Muscle layer of duodenum (tissue), 2 donors: Measurements from ENCODE around the gene DENND6B.
A peak's percentile ranks its signal among the peaks of the same experiment; 100 is the strongest.
"Not testable (repeated sequence)": the region's sequence is repeated elsewhere in the genome, so short reads cannot be mapped to it uniquely, and the experiment has no call there.

ENCODE experiments used
- H3K27ac ChIP-seq: one replicate; pipeline ENCODE4 v1.7.0; 2013; ENCODE audit warnings: mild to moderate bottlenecking, low read length
- H3K27me3 ChIP-seq: one replicate; pipeline ENCODE4 v1.7.0; 2013; ENCODE audit warnings: low read depth, mild to moderate bottlenecking, control low read depth, low read length
- H3K36me3 ChIP-seq, 2 donors: one replicate each; pipeline ENCODE4 v1.7.0; 2013; ENCODE audit warnings: low read length in 2 of 2, control low read depth in 1 of 2, mild to moderate bottlenecking in 1 of 2; ENCODE audit not compliant: insufficient read depth in 2 of 2, control insufficient read depth in 1 of 2
- H3K4me1 ChIP-seq, 2 donors: one replicate each; pipeline ENCODE4 v1.7.0; 2013; ENCODE audit warnings: low read length in 2 of 2, mild to moderate bottlenecking in 2 of 2, control low read depth in 1 of 2, moderate library complexity in 1 of 2; ENCODE audit not compliant: insufficient read depth in 2 of 2, control insufficient read depth in 1 of 2
- H3K4me3 ChIP-seq, 2 donors: one replicate each; pipeline ENCODE4 v1.7.0; 2013; ENCODE audit warnings: low read length in 2 of 2, low read depth in 1 of 2, mild to moderate bottlenecking in 1 of 2
- H3K9me3 ChIP-seq, 2 donors: one replicate each; pipeline ENCODE4 v1.7.0; 2013; ENCODE audit warnings: low read length in 2 of 2, control low read depth in 1 of 2, mild to moderate bottlenecking in 1 of 2; ENCODE audit not compliant: control insufficient read depth in 1 of 2
- donor health status: healthy.

Gene DENND6B

GRCh38 chr22:50326956-50327710, at the start of gene DENND6B:
Gene DENND6B, minus strand, starts transcription at chr22:50327012. Its CDS starts 24 bp downstream, at chr22:50326988.
- Histone ChIP-seq H3K4me3 (peak within 1 kb of the TSS; percentile 60 to 78), H3K9me3 (no peaks in the 10 kb centered on the region), H3K27ac (peak within 1 kb of the TSS; percentile 69), H3K4me1 (peaks cover 0 to 11% of the 10 kb centered on the region in 2 donors), H3K36me3 (no peaks in the 10 kb centered on the region), H3K27me3 (no peaks in the 10 kb centered on the region)

DNA sequence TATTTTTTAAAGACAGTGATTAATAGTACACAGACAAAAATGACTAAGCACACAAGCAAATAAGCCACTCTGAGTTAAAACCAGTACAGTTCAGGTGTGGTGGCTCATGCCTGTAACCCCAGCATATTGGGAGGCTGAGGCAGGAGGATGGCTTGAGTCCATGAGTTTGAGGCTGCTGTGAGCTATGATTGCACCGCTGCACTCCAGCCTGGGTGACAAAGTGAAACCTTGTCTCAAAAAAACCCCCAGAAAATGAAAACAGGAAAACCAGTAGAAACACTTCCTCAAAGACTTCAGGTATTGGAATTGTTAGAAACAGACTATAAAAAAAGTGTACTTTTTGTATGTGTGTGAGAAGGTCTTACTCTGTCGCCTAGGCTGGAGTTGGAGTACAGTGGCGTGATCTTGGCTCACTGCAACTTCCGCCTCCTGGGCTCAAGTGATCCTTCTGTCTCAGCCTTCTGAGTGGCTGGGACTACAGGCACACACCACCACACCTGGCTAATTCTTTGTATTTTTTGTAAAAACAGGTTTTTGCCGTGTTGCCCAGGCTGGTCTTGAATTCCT, 49.4 kb upstream of the DENND6B start:
- Histone ChIP-seq H3K9me3 (no peaks in the 10 kb centered on the region), H3K27me3 (no peaks in the 10 kb centered on the region), H3K4me1 (no peaks in the 10 kb centered on the region), H3K27ac (no peak overlapping the region), H3K36me3 (peaks cover 7 to 32% of the 10 kb centered on the region in 2 donors), H3K4me3 (no peak overlapping the region)

DNA sequence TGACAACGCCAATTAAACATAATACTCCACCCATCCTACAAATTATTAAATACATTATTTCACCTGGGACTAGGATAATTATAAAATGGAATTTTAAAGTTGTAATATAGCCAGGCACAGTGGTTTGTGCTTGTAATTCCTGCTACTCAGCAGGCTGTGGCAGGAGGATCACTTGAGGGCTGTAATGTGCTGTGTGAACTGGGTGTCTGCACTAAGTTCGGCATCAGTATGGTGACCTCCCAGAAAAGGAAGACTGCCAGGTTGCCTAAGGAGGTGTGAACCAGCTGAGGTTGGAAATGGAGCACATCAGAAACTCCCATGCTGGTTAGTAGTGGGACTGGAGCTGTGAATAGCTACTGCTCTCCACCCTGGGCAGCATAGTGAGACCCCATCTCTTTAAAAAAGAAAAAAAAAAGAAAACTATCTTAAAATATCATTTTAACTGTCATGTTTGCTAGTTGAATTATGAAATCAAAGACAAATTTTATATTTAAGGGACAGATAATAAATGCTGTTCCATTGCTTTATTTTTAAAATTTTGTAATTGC, 44.4 kb upstream of the DENND6B start:
- H3K27ac ChIP-seq: no peak overlapping the region
- H3K27me3 ChIP-seq: no peaks in the 10 kb centered on the region
- no peak overlapping the region for H3K4me3 ChIP-seq
- H3K4me1 ChIP-seq: peaks cover 0 to 11% of the 10 kb centered on the region in 2 donors
- peaks cover 3 to 17% of the 10 kb centered on the region in 2 donors for H3K36me3 ChIP-seq
- no peaks in the 10 kb centered on the region for H3K9me3 ChIP-seq

DNA sequence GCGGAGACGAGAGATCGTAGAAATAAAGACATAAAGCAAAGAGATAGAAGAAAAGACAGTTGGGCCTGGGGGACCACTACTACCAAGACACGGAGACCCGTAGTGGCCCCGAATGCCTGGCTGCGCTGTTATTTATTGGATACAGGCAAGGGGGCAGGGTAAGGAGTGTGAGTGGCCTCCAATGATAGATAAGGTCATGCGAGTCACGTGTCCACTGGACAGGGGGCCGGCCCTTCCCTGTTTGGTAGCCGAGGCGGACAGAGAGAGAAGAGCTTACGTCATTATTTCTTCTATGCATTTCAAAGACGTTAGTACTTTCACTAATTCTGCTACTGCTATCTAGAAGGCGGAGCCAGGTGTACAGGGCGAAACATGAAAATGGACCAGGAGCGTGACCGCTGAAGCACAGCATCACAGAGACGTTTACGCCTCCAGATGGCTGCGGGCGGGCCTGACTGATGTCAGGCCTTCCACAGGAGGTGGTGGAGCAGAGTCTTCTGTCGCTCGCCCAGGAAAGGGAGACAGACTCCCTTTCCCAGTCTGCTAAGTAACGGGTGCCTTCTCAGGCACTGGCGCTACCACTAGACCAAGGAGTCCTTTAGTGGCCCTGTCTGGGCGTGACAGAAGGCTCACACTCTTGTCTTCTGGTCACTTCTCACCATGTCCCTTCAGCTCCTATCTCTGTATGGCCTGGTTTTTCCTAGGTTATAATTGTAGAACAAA, 41.1 kb upstream of the DENND6B start:
- H3K27me3 ChIP-seq: no peaks in the 10 kb centered on the region
- H3K27ac ChIP-seq: no peak overlapping the region
- peaks cover 0 to 4% of the 10 kb centered on the region in 2 donors for H3K36me3 ChIP-seq
- no peaks in the 10 kb centered on the region for H3K9me3 ChIP-seq
- H3K4me3 ChIP-seq: no peak overlapping the region
- H3K4me1 ChIP-seq: peaks cover 0 to 17% of the 10 kb centered on the region in 2 donors

DNA sequence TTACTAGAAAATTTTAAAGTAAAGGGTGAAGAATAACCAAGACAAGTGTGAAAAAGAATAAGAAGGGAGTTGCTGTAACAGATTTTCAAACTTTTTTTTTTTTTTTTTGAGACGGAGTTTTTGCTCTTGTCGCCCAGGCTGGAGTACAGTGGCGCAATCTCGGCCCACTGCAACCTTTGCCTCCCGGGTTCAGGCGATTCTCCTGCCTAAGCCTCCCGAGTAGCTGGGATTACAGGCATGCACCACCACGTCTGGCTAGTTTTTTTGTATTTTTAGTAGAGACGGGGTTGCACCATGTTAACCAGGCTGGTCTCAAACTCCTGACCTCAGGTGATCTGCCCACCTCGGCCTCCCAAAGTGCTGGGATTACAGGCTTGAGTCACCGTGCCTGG, 37.0 kb upstream of the DENND6B start:
- H3K27me3 ChIP-seq, H3K4me3 ChIP-seq, H3K9me3 ChIP-seq, H3K27ac ChIP-seq, H3K36me3 ChIP-seq: not testable (repeated sequence)
- peaks cover 0 to 28% of the 10 kb centered on the region in 2 donors for H3K4me1 ChIP-seq

GRCh38 chr22:50363166-50363802, 36.5 kb upstream of the DENND6B start:
- no peak overlapping the region for H3K27ac ChIP-seq

GRCh38 chr22:50361688-50362087, 34.9 kb upstream of the DENND6B start:
- Histone ChIP-seq H3K27me3 (no peaks in the 10 kb centered on the region), H3K36me3 (peaks cover 8% of the 10 kb centered on the region in 2 donors), H3K4me1 (peaks cover 0 to 22% of the 10 kb centered on the region in 2 donors), H3K4me3 (no peak overlapping the region), H3K27ac (no peak overlapping the region), H3K9me3 (no peaks in the 10 kb centered on the region)

More at GRCh38 chr22:50363166-50363802, 36.5 kb upstream of the DENND6B start:
- H3K4me3 ChIP-seq: no peak overlapping the region
- H3K9me3 ChIP-seq: no peaks in the 10 kb centered on the region
- H3K36me3 ChIP-seq: peaks cover 8% of the 10 kb centered on the region in 2 donors
- H3K27me3 ChIP-seq: no peaks in the 10 kb centered on the region
- H3K4me1 ChIP-seq: peaks cover 0 to 28% of the 10 kb centered on the region in 2 donors

DNA sequence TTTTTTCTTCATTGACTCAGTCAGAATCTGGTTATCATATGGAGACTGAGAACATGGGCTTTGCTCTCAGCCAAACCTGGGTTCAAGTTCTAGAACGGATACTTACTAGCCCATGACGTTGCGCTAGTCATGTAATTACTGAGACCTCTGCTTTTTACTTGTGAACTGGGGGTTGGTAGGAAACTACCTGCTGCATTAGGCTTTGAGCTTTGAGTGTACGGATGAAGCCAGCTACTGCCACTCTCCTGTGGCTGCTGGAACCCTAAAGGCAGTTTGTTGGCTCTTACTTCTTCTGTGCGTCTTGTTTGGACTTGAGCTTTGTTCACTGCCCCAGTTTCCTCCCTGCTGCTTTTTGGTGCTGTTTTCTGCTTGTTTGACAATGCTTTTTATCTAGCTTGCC, 34.4 kb upstream of the DENND6B start:
- no peaks in the 10 kb centered on the region for H3K27me3 ChIP-seq
- peaks cover 0 to 18% of the 10 kb centered on the region in 2 donors for H3K4me1 ChIP-seq
- no peak overlapping the region for H3K27ac ChIP-seq
- no peaks in the 10 kb centered on the region for H3K9me3 ChIP-seq
- H3K4me3 ChIP-seq: no peak overlapping the region
- peaks cover 8% of the 10 kb centered on the region in 2 donors for H3K36me3 ChIP-seq

DNA sequence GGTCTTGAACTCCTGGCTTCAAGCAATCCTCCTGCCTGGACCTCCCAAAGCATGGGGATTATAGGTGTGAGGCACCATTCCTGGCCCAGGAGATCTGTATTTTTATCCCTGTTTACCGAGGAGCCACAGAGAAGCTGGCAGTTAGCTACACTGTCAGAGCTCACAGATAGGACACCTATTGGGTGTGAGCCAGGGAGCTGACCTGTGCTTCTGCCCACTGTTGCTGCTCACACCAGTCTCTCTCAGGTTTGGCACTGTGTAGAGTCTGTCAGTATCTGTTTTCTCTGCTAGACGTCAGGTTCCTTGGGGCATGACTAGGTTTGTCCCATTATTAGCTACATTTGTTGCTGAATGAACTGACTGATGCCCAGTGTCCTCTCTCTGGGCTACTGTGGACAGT, 33.8 kb upstream of the DENND6B start:
- H3K27ac ChIP-seq: no peak overlapping the region
- H3K9me3 ChIP-seq: no peaks in the 10 kb centered on the region
- no peak overlapping the region for H3K4me3 ChIP-seq
- H3K27me3 ChIP-seq: no peaks in the 10 kb centered on the region
- H3K36me3 ChIP-seq: peaks cover 8% of the 10 kb centered on the region in 2 donors
- H3K4me1 ChIP-seq: peaks cover 0 to 12% of the 10 kb centered on the region in 2 donors

DNA sequence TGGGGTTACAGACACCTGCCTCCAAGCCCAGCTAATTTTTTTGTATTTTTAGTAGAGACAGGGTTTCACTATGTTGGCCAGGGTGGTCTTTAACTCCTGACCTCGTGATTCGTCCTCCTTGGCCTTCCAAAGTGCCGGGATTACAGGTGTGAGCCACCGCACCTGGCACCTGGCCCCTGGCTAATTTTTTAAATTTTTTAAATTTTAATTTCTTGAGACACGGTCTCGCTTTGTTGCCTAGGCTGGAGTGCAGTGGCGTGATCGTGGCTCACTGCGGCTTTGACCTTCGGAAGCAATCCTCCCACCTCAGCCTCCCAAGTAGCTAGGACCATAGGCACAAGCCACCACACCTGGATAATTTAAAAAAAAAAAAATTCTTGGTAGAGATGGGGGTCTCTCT, 30.9 kb upstream of the DENND6B start:
- Histone ChIP-seq H3K27ac (no peak overlapping the region), H3K9me3 (no peaks in the 10 kb centered on the region), H3K36me3 (peaks cover 8 to 12% of the 10 kb centered on the region in 2 donors), H3K4me1 (peaks cover 0 to 11% of the 10 kb centered on the region in 2 donors), H3K4me3 (no peak overlapping the region), H3K27me3 (no peaks in the 10 kb centered on the region)

GRCh38 chr22:50357222-50357621, 30.4 kb upstream of the DENND6B start:
- no peaks in the 10 kb centered on the region for H3K9me3 ChIP-seq
- peaks cover 0 to 10% of the 10 kb centered on the region in 2 donors for H3K4me1 ChIP-seq
- no peaks in the 10 kb centered on the region for H3K27me3 ChIP-seq
- no peak overlapping the region for H3K27ac ChIP-seq
- no peak overlapping the region for H3K4me3 ChIP-seq
- H3K36me3 ChIP-seq: peaks cover 8 to 14% of the 10 kb centered on the region in 2 donors
